Hepatic stellate cell (primary cell): ENCODE measurements around the gene PHF13.
"Not testable (repeated sequence)": the region's sequence is repeated elsewhere in the genome, so short reads cannot be mapped to it uniquely, and the experiment has no call there.

Experiments
- DNase-seq: peaks from one replicate; pipeline ENCODE4 v3.0.0; 2011; ENCODE audit warnings: low spot score

PHF13 gene

DNA sequence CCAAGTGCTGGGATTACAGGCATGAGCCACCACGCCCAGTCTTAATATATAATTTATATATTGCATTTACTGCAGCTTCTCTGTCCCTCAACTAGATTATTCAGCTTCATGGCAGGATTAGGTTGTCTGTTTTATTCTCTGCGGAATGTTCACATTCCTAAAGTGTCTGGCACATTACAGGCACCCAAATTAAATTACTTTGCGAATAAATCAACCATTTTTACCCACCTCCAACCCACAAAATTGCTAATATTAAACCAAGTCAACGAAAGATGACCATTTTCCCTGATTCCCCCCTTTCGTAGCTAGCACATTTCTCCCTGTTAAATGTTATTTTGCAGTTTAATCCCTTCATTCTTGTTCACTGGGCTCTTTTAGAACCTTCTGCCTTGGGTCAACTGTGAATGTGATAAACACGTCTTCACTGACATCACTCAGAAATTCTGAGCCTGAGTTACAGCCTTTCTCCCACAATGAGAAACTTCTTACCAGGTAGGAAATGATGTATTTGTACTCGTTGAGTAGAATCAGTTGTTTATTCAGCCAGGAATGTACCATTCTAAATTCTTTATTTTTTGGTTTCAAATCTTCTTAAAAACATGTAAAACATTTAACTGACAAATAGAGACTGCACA lies 47.0 kb downstream of the PHF13 start:
- no peak for DNase-seq

DNA sequence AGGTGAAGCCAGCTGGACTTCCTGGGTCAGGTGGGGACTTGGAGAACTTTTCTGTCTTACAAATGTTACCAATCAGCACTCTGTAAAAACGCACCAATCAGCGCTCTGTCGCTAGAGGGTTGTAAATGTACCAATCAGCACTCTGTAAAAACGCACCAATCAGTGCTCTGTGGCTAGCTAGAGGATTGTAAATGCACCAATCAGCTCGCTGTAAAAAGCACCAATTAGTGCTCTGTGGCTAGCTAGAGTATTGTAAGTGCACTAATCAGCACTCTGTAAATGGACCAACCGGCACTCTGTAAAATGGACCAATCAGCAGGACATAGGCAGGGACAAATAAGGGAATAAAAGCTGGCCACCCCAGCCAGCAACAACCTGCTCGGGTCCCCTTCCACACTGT lies 48.9 kb downstream of the PHF13 start:
- not testable (repeated sequence) for DNase-seq

DNA sequence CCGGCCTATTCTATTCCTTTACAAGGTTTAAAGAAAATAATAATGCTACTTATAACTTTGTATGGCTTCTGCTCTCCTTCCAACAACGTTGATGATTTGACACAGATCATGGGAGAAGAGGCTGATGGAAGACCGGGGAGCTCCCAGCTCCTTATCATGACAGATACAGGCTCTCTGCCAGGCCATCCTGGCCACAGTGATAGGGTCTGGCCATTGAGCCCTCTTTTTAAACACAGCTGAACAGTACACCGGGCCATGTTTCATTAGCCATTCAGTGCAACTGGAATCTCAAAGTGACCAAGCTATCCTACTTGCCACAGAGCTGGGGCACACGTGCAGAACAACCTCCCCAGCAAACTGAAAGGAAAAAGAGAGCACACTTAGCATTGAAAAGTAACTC lies 53.2 kb downstream of the PHF13 start:
- DNase-seq: no peak

DNA sequence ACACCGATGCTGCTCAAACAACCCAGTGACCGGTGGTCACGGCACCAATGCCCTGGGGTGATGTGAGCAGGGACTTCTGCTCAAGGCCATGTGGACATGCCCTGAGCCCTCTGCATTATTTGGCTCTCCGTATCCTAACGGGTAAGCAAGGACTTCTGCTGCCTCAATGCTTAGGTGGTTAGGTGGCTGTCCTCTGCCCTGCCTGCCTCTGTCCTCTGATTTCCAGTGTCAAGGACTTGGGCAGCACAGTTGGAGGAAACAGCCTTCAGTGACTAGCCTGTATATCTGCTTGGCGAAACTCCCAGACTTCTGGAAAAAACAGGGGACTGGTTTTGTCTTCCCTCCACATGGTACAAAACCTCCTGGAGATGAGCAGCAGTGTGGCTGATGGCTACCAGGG lies 53.6 kb downstream of the PHF13 start:
- no peak for DNase-seq

DNA sequence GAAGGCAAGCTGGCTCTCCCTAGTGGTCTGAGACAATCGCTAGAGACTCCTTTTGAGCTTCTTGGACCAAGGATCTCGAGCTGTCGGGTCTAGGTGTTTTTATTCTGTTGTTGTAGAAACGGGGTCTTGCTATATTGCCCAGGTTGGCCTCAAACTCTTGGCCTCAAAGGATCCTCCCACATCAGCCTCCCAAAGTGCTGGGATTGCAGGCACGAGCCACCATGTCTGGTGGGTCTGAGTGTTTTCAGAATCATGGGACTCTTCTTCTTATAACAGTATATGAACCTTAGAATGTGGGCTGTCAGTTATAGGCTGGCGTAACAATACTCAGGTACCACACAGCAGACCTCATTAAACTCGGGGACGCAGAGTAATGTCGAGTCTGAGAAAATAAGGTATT lies 55.0 kb downstream of the PHF13 start:
- no peak for DNase-seq

DNA sequence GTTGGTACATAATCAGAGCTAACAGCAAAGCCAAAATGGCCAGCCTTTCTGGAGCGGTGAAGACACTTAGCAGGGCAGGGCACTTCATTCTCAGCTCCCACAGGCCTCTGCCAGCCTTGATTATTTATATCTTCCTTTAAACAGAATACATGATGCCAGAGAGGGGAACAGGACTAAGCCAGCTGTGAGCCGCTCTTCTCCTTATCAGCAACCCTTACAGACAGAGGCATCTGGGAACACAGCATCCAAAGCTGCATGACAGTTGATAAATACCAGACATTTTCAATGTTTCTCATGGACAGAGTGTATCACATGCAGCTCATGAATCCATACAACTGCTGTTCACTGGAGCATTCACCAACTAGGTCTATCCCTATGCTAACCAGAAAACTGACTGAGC lies 59.0 kb downstream of the PHF13 start:
- DNase-seq: peak; percentile 20
